Measurements from ENCODE around the gene HCFC1. TPM values are rescaled to one million over a fixed set of nuclear protein-coding genes. Genes with fewer than 3 reads are reported as not detected.

HCFC1 gene
- total RNA-seq, 1 donor from 2014 or later = 48.4 TPM

DNA sequence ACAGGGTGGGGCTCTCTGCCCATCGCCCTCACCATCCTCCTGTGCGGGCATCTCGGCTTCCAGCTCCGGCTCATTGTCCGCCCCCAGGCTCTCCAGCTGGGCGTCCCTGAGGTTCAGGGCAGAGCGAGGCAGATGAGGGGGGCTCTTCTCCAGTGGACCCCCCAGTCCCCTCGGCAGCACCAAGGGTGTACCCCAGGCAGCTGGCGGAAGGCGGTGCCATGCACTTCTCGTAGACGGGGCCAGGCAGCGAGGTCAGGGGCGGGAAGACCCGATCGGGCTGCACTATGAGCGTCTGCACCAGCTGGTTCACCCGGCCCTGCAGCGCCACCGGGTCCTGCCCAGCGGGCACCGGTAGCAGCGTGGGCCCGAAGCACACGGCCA is 61.6 kb downstream of the HCFC1 start:
- Histone ChIP-seq H3K27ac (no peak overlapping the region), H3K36me3 (peaks cover 8% of the 10 kb centered on the region), H3K27me3 (ENCODE audit: low read depth) (no peaks in the 10 kb centered on the region), H3K9me3 (no peaks in the 10 kb centered on the region), H3K4me1 (peaks cover 2% of the 10 kb centered on the region), H3K4me3 (no peak overlapping the region)
- intact Hi-C loops (cut with DNase I) = no loop called here
- ATAC-seq = no peak
- TF ChIP-seq, protein P1, sequence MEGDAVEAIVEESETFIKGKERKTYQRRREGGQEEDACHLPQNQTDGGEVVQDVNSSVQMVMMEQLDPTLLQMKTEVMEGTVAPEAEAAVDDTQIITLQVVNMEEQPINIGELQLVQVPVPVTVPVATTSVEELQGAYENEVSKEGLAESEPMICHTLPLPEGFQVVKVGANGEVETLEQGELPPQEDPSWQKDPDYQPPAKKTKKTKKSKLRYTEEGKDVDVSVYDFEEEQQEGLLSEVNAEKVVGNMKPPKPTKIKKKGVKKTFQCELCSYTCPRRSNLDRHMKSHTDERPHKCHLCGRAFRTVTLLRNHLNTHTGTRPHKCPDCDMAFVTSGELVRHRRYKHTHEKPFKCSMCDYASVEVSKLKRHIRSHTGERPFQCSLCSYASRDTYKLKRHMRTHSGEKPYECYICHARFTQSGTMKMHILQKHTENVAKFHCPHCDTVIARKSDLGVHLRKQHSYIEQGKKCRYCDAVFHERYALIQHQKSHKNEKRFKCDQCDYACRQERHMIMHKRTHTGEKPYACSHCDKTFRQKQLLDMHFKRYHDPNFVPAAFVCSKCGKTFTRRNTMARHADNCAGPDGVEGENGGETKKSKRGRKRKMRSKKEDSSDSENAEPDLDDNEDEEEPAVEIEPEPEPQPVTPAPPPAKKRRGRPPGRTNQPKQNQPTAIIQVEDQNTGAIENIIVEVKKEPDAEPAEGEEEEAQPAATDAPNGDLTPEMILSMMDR (IDR thresholded peaks at IDR 0.05) = no peak
- DNase-seq = no peak

DNA sequence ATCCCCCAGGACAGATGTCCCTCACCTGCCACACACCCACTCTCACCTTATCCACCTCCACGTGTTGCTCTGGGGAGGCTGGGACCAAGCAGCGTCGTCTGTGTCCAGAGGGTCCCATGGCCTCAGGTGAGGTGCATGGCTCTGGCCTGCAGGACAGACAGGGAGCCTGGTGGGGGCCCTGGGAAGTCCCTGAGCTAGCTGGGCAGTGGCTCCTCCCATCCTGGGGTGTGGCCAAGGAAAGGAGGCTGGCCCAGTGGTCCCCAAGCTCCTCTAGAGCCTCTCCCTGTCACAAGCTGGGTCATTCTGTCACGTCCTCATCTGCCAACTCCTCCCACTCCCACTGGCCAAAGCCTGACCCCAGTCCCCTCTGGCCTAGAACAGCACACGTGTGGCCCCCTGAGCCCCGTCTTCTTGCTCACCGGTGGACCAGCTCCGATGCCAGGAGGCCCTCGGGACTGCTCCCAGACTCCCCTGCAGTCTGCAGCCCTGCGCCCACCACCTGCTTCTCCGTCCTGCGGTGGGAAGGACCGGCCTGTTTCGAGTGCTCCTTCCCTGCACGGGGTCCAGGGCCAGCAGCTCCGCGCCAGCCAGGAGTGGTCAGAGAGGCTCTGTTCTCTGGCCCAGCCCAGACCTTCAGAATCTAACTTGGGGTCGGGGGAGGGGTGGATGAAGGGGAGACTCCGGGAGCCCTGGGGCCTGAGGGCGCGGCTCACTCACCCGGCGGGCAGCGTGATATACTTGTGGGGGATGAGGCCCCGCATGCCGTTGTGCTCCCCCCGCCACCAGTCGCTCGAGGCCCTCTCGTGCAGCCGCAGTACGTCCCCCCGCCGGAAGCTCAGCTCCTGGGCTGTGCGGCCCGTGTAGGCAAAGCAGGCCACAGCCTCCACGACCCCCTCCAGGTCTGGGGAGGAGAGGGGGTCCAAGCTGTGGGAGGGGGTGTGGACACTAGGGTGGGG is 62.3 kb downstream of the HCFC1 start:
- Histone ChIP-seq H3K4me1 (peaks cover 8% of the 10 kb centered on the region), H3K27ac (no peak overlapping the region), H3K4me3 (no peak overlapping the region), H3K9me3 (no peaks in the 10 kb centered on the region), H3K36me3 (peaks cover 8% of the 10 kb centered on the region), H3K27me3 (ENCODE audit: low read depth) (no peaks in the 10 kb centered on the region)
- TF ChIP-seq, protein P1 (IDR thresholded peaks at IDR 0.05) = no peak
- DNase-seq (no peak), ATAC-seq (no peak)
- intact Hi-C loops (cut with DNase I) = no loop called here

DNA sequence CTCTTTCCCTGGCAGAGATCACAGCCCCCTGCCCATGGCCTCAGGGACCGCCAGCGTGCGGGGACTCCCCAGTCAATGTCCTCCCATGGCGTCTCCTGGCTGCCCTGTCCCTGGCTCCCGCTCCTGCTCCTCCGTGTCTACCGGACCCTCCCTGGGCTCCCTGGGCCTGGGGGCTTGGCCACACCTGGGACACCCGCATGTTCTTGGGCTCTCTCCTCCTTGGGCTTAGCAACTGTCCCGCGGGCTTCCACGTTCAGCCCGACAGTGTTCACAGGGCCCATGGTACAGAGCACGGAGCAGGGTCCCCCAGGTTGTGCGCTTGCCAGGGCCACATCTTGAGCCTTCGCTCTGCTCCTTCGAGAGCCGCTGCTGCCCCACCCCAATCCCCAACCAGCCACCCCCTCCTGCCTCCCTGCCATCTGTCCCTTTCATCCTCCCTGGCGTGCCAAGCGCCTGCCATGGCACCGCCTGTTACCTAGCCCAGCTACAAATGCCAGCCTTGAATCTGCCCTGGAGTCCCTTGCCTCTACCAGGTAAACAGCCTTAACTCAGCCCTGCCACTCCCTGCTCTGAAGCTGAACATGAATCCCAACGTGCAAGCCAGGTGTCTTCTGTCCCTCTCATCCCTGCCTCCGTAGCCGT is 63.3 kb downstream of the HCFC1 start:
- no peak for ATAC-seq
- intact Hi-C loops (cut with DNase I) = no loop called here
- H3K4me1 ChIP-seq = peaks cover 13% of the 10 kb centered on the region
- no peak overlapping the region for H3K27ac ChIP-seq
- H3K4me3 ChIP-seq = no peak overlapping the region
- no peaks in the 10 kb centered on the region for H3K27me3 ChIP-seq (ENCODE audit: low read depth)
- H3K36me3 ChIP-seq = peaks cover 8% of the 10 kb centered on the region
- no peaks in the 10 kb centered on the region for H3K9me3 ChIP-seq
- DNase-seq = no peak
- TF ChIP-seq, protein P1 (IDR thresholded peaks at IDR 0.05) = no peak

DNA sequence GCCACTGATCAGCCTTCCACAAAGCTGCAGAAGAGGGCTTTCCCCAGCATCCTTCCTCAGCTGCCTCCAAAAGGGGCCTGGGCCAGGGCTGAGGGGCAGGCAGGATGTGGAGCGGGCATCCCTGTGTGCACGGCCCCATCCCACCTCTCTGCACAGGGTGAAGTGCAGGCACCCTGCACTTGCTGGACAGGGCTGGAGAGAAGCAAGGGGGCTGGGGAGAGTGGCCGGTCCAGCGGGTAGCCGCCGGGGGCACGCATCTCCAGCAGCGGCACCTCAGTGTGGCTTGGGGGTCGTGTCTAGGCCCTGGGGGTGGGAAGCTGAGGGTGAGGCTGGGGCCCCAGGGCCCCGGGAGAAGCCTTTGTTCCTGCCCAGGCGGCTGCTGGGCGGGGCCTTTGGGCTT is 64.2 kb downstream of the HCFC1 start:
- TF ChIP-seq, protein P1 (IDR thresholded peaks at IDR 0.05) = no peak
- DNase-seq (no peak), ATAC-seq (no peak)
- Histone ChIP-seq H3K27me3 (ENCODE audit: low read depth) (no peaks in the 10 kb centered on the region), H3K4me1 (peaks cover 13% of the 10 kb centered on the region), H3K9me3 (no peaks in the 10 kb centered on the region), H3K36me3 (peaks cover 1% of the 10 kb centered on the region), H3K27ac (no peak overlapping the region), H3K4me3 (no peak overlapping the region)
- intact Hi-C loops (cut with DNase I) = no loop called here

DNA sequence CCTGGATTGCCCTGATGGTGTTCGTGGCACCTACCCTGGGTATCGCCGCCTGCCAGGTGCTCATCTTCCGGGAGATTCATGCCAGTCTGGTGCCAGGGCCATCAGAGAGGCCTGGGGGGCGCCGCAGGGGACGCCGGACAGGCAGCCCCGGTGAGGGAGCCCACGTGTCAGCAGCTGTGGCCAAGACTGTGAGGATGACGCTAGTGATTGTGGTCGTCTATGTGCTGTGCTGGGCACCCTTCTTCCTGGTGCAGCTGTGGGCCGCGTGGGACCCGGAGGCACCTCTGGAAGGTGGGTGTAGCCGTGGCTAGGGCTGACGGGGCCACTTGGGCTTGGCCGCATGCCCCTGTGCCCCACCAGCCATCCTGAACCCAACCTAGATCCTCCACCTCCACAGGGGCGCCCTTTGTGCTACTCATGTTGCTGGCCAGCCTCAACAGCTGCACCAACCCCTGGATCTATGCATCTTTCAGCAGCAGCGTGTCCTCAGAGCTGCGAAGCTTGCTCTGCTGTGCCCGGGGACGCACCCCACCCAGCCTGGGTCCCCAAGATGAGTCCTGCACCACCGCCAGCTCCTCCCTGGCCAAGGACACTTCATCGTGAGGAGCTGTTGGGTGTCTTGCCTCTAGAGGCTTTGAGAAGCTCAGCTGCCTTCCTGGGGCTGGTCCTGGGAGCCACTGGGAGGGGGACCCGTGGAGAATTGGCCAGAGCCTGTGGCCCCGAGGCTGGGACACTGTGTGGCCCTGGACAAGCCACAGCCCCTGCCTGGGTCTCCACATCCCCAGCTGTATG is 65.3 kb downstream of the HCFC1 start:
- ATAC-seq (peak in 1 of 2 donors; percentile 36), DNase-seq (no peak)
- Histone ChIP-seq H3K9me3 (no peaks in the 10 kb centered on the region), H3K4me3 (no peak overlapping the region), H3K27ac (no peak overlapping the region), H3K27me3 (ENCODE audit: low read depth) (no peaks in the 10 kb centered on the region), H3K4me1 (peaks cover 13% of the 10 kb centered on the region), H3K36me3 (no peaks in the 10 kb centered on the region)
- intact Hi-C loops (cut with DNase I) = no loop called here
- TF ChIP-seq, protein P1 (IDR thresholded peaks at IDR 0.05) = no peak

Measured in lower lobe of right lung (tissue), 2 donors.